ENCODE results near the gene FATE1.

GRCh38 chrX:151741606-151742005 is 25.8 kb downstream of the FATE1 start:
- TF ChIP-seq CTCF (IDR thresholded peaks at IDR 0.05), result no peak
- TF ChIP-seq POLR2AphosphoS5 (IDR thresholded peaks at IDR 0.05), result no peak
